Kidney tubule cell (primary cell): ENCODE data around the gene ABAT.

Experiments used
- DNase-seq: peaks from one replicate; pipeline ENCODE4 v3.0.0-alpha.2; 2018; ENCODE audit warnings: low spot score

ABAT gene

GRCh38 chr16:8818504-8819270, 144.3 kb downstream of the ABAT start:
- no peak for DNase-seq

GRCh38 chr16:8819411-8820034, 145.1 kb downstream of the ABAT start:
- no peak for DNase-seq

DNA sequence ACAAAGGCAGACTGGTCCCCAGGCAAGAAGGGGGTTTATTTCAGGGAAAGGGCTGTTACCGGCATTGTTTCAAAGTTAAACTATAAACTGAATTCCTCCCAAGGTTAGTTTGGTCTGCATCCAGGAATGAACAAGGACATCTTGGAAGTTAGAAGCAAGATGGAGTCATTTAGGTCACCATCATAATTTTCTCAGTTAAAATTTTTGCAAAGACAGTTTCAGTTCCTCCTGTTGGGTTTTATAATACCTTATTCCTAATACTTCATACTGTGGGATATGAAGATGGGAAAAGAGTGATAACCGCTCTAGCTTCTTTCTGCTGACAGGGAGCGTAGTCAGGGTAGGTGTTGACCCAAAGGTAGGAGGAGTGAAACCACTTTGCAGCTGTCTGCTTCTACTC, 148.0 kb downstream of the ABAT start:
- no peak for DNase-seq

GRCh38 chr16:8826278-8826879, 152.0 kb downstream of the ABAT start:
- no peak for DNase-seq

DNA sequence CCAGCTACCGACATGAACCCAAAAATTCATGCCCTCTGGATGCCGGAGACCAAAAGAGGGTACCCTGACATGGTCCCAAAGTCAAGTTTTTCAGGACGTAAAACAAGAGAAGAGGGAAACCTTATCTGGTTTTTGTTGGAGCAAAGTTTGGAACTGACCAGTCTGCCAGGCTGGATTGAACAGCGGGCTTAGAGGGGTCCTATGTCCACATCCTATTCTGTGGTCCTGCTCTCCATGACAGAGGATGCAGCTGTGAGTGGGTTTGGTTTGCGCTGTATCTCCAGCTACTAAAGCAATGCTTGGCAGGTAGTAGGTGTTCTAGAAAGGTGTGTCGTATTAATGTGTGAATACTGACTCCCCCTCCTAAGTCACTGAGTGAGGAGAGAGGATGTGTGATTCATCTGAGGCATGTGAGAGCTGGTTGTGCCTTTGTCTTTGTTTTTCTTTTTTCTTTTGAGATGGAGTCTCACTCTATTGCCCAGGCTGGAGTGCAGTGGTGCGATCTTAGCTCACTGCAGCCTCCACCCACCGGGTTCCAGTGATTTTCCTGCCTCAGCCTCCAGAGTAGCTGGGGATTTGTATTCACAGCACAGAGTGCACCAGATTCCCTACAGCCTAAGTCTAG, 154.2 kb downstream of the ABAT start:
- DNase-seq = peak; percentile 66

DNA sequence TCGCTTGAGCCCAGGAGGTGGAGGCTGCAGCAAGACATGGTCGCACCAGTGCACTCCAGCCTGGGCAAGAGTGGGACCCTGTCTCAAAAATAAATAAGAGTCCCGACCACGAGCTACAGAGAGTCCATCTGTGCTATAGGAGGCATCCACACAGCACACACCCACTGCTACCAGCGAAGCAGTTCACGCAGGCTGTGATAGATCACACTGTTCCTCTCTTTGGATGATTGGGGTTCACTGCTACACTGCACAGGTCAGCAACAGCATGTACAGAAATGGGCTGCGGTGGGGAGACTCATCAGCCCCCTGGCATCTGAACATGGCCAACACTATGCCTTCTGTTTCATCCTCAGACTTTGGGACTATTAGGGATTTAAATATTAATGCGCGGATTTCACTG, 157.0 kb downstream of the ABAT start:
- no peak for DNase-seq

DNA sequence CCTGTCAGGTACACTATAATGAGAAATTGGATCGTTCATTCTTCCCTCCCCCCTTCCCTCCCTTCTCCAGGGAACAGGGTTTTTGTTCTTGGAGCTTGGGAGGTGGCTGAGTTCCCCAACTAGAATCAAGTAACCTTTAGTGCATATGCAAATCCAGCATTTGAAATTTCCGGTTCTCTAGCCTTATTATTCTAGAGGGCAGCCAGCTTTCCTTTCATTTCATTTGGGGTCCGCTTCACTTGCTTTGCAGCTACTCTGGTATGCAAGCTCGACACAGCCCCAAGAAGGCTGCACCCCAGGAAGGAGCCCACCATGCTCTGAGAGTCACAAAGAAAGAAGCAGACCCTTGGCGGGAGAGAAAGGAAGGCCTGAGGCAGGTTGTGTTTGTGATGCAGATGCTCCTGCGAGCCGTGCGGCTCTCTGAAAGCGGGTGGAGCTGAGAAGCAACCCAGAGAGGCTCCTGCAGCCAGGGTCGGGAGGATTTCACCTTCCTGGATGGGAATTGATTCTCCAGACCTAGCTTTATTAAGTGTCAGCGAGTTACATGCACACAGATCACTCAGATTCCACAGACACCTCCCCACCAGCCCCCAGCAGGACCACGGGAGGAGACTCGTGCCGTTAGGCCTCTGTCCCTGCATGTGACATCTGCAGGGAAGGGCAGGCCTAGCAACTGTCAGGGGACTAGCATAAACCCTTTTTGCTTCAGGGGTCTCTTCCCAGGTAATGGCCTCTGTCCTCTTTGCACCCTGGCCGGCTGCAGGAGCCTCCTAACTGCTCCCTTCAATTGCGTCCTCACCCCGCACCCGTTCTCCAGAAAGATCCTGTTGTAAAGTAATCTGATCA, 157.7 kb downstream of the ABAT start:
- no peak for DNase-seq

GRCh38 chr16:8832717-8833105, 158.3 kb downstream of the ABAT start:
- no peak for DNase-seq
